Fibroblast of lung (primary cell): Measurements from ENCODE around the gene CD83.

ENCODE experiments used
- EZH2 ChIP-seq: IDR thresholded peaks from 2 replicates; pipeline ENCODE4 v1.5.1; 2012; ENCODE audit warnings: low read length, control low read depth, mild to moderate bottlenecking; ENCODE audit errors: missing control alignments
- TF ChIP-seq, protein P1 (sequence below), 2 donors: IDR thresholded peaks in 1 of 2; conservative IDR thresholded peaks in 1 of 2; 1 replicate in 1 of 2; 2 replicates in 1 of 2; pipeline ENCODE4 v1.5.1; 2011 to 2012; ENCODE audit warnings: low read length in 2 of 2, control low read depth in 1 of 2, inconsistent platforms in 1 of 2, low read depth in 1 of 2, mild to moderate bottlenecking in 1 of 2

GRCh38 chr6:14118446-14118845, 874 bp downstream of the CD83 start:
- TF ChIP-seq EZH2: no peak
- TF ChIP-seq, protein P1, sequence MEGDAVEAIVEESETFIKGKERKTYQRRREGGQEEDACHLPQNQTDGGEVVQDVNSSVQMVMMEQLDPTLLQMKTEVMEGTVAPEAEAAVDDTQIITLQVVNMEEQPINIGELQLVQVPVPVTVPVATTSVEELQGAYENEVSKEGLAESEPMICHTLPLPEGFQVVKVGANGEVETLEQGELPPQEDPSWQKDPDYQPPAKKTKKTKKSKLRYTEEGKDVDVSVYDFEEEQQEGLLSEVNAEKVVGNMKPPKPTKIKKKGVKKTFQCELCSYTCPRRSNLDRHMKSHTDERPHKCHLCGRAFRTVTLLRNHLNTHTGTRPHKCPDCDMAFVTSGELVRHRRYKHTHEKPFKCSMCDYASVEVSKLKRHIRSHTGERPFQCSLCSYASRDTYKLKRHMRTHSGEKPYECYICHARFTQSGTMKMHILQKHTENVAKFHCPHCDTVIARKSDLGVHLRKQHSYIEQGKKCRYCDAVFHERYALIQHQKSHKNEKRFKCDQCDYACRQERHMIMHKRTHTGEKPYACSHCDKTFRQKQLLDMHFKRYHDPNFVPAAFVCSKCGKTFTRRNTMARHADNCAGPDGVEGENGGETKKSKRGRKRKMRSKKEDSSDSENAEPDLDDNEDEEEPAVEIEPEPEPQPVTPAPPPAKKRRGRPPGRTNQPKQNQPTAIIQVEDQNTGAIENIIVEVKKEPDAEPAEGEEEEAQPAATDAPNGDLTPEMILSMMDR (conservative IDR thresholded peaks at IDR 0.05 in 1 of 2, IDR thresholded peaks at IDR 0.05 in 1 of 2; ENCODE audit: low read depth in 1 of 2, low read length in 2 of 2): no peak
